ENCODE results near the gene TM4SF4. TPM values are rescaled to one million over a fixed set of nuclear protein-coding genes. Genes with fewer than 3 reads are reported as not detected.

Gene TM4SF4
- total RNA-seq, 1 experiment from 2014 or later, result not detected

DNA sequence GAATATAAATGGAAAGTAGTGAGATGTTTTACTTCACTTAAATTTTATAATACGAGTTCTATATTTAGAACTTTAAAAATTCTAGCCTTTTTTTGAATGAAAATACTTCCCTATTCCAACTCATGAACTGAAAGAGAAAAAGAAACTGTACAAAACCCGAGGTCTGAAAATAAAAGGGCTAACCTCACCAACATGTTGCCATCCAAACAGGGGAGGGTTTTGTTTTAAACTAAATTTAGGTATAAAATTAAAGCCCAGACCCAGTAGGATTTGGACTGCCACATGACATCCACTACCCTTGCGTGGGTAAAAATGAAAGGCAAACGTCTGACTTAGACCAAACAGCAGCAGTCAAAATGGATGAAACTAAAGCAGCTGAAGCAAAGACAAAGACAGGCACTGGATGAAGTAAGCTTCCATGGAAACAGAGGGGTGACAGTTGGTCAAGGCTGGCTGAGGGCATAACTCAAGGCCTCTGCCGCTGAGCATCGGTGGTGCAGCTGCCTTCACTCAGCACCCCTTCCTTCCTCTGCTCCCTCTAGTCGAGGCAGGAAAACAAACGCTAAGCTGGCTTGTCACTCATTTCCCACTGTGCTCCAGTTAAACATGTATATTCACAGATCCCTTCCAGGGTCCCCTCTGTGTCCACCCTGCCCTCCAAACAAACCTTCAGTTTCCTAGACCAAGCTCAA, 58.1 kb downstream of the TM4SF4 start:
- no peak overlapping the region for H3K4me3 Mint-ChIP-seq (ENCODE audit: unreplicated experiment)
- DNase-seq (ENCODE audit: unreplicated experiment), result no peak
- peaks cover 7% of the 10 kb centered on the region for H3K36me3 Mint-ChIP-seq (ENCODE audit: insufficient read depth, unreplicated experiment)
- H3K27me3 Mint-ChIP-seq (ENCODE audit: insufficient read depth, unreplicated experiment), result no peaks in the 10 kb centered on the region
- no peak for TF ChIP-seq CTCF (IDR thresholded peaks at IDR 0.05; ENCODE audit: unreplicated experiment)
- no peaks in the 10 kb centered on the region for H3K9me3 Mint-ChIP-seq (ENCODE audit: unreplicated experiment)
- intact Hi-C loops (cut with micrococcal nuclease), result no loop called here
- POLR2A ChIA-PET, result interaction anchor here (0.9 kb wide), 1 partner anchor 9 kb away, joined by 4 read pairs; no protein-coding TSS in a partner anchor
- BruUV-seq (replicated peaks), result no TSS peak
- CTCF ChIA-PET, result interaction anchor here (0.7 to 3.5 kb wide), 8 partner anchors 8 to 276 kb away, joined by 3 to 32 read pairs (median 6); partner anchors contain the start of gene WWTR1
- peaks cover 38% of the 10 kb centered on the region for H3K4me1 Mint-ChIP-seq (ENCODE audit: insufficient read depth, unreplicated experiment)
- no peak overlapping the region for H3K27ac Mint-ChIP-seq (ENCODE audit: low read depth, unreplicated experiment)

DNA sequence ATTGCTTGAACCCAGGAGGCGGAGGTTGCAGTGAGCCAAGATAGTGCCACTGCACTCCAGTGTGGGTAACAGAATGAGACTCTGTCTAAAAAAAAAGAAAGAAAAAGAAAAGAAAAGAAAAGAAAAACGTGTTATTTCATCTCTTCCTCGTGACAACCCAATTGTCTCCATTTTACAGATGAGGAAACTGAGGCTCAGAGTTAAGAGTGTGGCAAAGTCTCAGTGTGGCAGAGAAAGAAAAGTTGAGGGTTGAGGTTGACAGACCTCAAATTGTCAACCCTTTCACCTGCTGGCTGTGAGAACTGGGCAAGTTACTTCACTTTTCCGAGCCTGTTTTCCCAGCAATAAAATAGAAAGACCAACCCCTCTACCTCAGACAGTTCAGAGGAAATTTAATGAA, 59.6 kb downstream of the TM4SF4 start:
- Mint-ChIP-seq H3K4me3 (ENCODE audit: unreplicated experiment) (no peak overlapping the region), H3K36me3 (ENCODE audit: insufficient read depth, unreplicated experiment) (peaks cover 7% of the 10 kb centered on the region), H3K27ac (ENCODE audit: low read depth, unreplicated experiment) (peak overlapping the region; percentile 67), H3K9me3 (ENCODE audit: unreplicated experiment) (no peaks in the 10 kb centered on the region), H3K27me3 (ENCODE audit: insufficient read depth, unreplicated experiment) (no peaks in the 10 kb centered on the region), H3K4me1 (ENCODE audit: insufficient read depth, unreplicated experiment) (peaks cover 38% of the 10 kb centered on the region)
- intact Hi-C loops (cut with micrococcal nuclease), result no loop called here
- TF ChIP-seq CTCF (IDR thresholded peaks at IDR 0.05; ENCODE audit: unreplicated experiment), result no peak
- no TSS peak for BruUV-seq (replicated peaks)
- no peak for DNase-seq (ENCODE audit: unreplicated experiment)
- ChIA-PET CTCF (interaction anchor here (0.5 to 1.3 kb wide), 6 partner anchors 22 to 274 kb away, joined by 3 to 5 read pairs (median 4); no protein-coding TSS in a partner anchor), POLR2A (interaction anchor here (0.6 to 1.1 kb wide), 3 partner anchors 179 to 188 kb away, joined by 4 read pairs; no protein-coding TSS in a partner anchor)

DNA sequence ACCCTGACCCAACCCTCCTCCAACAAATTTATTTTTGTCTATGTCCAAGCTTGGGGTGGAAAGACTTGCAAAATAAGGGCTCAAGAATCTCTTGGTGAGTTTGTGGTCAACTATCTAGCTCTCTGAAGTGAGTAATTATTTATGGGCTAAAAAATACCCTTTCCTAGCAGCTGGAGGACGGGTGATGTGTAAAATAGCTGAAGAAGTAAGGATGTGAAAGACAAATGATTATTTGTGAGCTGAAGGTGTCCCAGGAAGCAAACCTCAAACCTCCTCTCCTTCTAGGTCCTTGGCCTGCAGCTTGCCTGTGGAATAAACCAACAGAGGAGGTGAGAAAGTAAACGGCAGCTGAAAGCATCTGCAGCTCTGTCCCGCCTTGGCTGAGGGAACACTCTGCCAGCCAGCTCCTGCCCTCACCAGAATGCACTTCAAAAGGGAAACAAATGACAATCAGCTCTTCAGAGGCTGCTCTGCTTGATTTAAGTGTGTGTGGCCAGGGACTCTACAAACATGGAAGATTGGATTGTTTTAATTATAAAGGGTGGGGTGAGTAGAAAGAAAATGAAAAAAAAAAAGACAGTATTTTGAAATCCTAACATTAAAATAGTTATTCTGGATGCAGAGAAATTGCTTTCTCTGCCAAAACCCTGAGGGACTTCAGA, 60.3 kb downstream of the TM4SF4 start:
- Mint-ChIP-seq H3K4me3 (ENCODE audit: unreplicated experiment) (peak overlapping the region; percentile 41), H3K36me3 (ENCODE audit: insufficient read depth, unreplicated experiment) (peaks cover 7% of the 10 kb centered on the region), H3K9me3 (ENCODE audit: unreplicated experiment) (no peaks in the 10 kb centered on the region), H3K27me3 (ENCODE audit: insufficient read depth, unreplicated experiment) (no peaks in the 10 kb centered on the region), H3K4me1 (ENCODE audit: insufficient read depth, unreplicated experiment) (peaks cover 41% of the 10 kb centered on the region), H3K27ac (ENCODE audit: low read depth, unreplicated experiment) (peak overlapping the region; percentile 67)
- TF ChIP-seq CTCF (IDR thresholded peaks at IDR 0.05; ENCODE audit: unreplicated experiment), result no peak
- no TSS peak for BruUV-seq (replicated peaks)
- ChIA-PET POLR2A (interaction anchor here (1.1 kb wide), 1 partner anchor 182 kb away, joined by 4 read pairs; no protein-coding TSS in a partner anchor), CTCF (interaction anchor here (0.7 to 1.3 kb wide), 6 partner anchors 21 to 236 kb away, joined by 3 to 5 read pairs (median 4); no protein-coding TSS in a partner anchor)
- intact Hi-C loops (cut with micrococcal nuclease), result no loop called here
- no peak for DNase-seq (ENCODE audit: unreplicated experiment)

- Mint-ChIP-seq H3K27me3 (ENCODE audit: insufficient read depth, unreplicated experiment) (no peaks in the 10 kb centered on the region), H3K9me3 (ENCODE audit: unreplicated experiment) (no peaks in the 10 kb centered on the region), H3K4me3 (ENCODE audit: unreplicated experiment) (peak overlapping the region; percentile 41), H3K27ac (ENCODE audit: low read depth, unreplicated experiment) (peak overlapping the region; percentile 67), H3K36me3 (ENCODE audit: insufficient read depth, unreplicated experiment) (peaks cover 12% of the 10 kb centered on the region), H3K4me1 (ENCODE audit: insufficient read depth, unreplicated experiment) (peaks cover 46% of the 10 kb centered on the region)
- ChIA-PET POLR2A (interaction anchor here (0.7 kb wide), 1 partner anchor 42 kb away, joined by 3 read pairs; no protein-coding TSS in a partner anchor), CTCF (interaction anchor here (0.7 to 1.3 kb wide), 3 partner anchors 23 to 182 kb away, joined by 3 to 5 read pairs (median 3); no protein-coding TSS in a partner anchor)
- BruUV-seq (replicated peaks), result no TSS peak
- TF ChIP-seq CTCF (IDR thresholded peaks at IDR 0.05; ENCODE audit: unreplicated experiment), result no peak
- intact Hi-C loops (cut with micrococcal nuclease), result no loop called here
- no peak for DNase-seq (ENCODE audit: unreplicated experiment)
These were observed 60.8 kb downstream of the TM4SF4 start for GRCh38 chr3:149535333-149535685.
